H1 (cell line): Measurements from ENCODE around the gene SLC9C2. TPM values are rescaled to one million over a fixed set of nuclear protein-coding genes. Genes with fewer than 3 reads are reported as not detected.

Experiments used
- EGR1 ChIP-seq: IDR thresholded peaks from 2 replicates; pipeline ENCODE4 v1.6.1; 2011; ENCODE audit warnings: low read depth, low read length, borderline replicate concordance
- PHF8 ChIP-seq: fragments of 200-600 bp; sonication (generic); conservative IDR thresholded peaks from 2 replicates; pipeline ENCODE4 v1.7.1; 2012; ENCODE audit warnings: low read depth, mild to moderate bottlenecking, inconsistent platforms, low read length, moderate library complexity
- polyA plus RNA-seq, 7 experiments: library from polyadenylated mRNA; depleted of rRNA in 3 of 7; stranded (reverse) in 5 of 7; unstranded in 2 of 7; fragments of >200 nt in 5 of 7; fragments of 200-250 nt in 2 of 7; gene quantifications; 1 replicate in 5 of 7; 2 replicates in 1 of 7; 4 replicates in 1 of 7; pipeline versions ENCODE4 v1.2.1 to v1.2.3, GENCODE V29; 2011 to 2013; ENCODE audit warnings: missing spikeins in 2 of 7, mixed read lengths in 2 of 7
- total RNA-seq: library from RNA; stranded (reverse); fragmentation: NEBNext Ultra II Directional; extraction: Animal tissue kit (Norgen Biotek cat#: 25700); gene quantifications from 2 replicates; pipeline ENCODE4 v1.2.1, GENCODE V29; 2021

The SLC9C2 gene
- total and polyA plus RNA-seq, 2 of the 8 experiments (the other 6 are each of a cell fraction or from before 2014, with no cell fraction given), result not detected

DNA sequence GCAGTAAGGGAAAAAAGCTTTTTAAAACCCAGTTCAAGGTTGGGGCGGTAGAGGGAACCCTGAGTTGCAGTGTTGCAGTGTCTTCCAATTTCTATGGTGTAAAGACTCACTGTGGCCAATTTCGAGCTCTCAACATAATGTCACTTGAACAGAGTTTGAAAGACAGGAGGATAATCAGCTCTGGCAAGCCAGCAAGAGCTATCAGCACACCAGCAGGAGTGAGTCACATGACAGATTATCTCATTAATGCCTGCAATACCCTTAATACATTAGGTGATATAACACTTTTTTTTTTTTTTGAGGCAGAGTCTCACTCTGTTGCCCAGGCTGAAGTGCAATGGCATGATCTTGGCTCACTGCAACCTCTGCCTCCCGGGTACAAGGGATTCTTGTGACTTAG is 22.8 kb downstream of the SLC9C2 start (continued):
- TF ChIP-seq PHF8 (no peak), EGR1 (no peak)
